GM21825 (cell line): ENCODE results near the gene TP53TG3C.
"Not testable (repeated sequence)": the region's sequence is repeated elsewhere in the genome, so short reads cannot be mapped to it uniquely, and the experiment has no call there.

ENCODE experiments used
- ATAC-seq: cut with Tn5 transposase; IDR thresholded peaks from one replicate; pipeline ENCODE4 v1.9.1; 2021; ENCODE audit warnings: mild to moderate bottlenecking, moderate library complexity; ENCODE audit not compliant: unreplicated experiment

Gene TP53TG3C

GRCh38 chr16:33193926-33194325, at the start of gene TP53TG3C:
Gene TP53TG3C (plus strand): TSS chr16:33194226. CDS start chr16:33194294, 68 bp downstream.
- ATAC-seq, result not testable (repeated sequence)
